OCI-LY3 (cell line): ENCODE results near the gene SPAAR.
"Not testable (repeated sequence)": the region's sequence is repeated elsewhere in the genome, so short reads cannot be mapped to it uniquely, and the experiment has no call there.

Experiments used
- H2AFZ ChIP-seq: fragments of 200-600, 300-600 bp; shearing (Covaris generic); 2 replicates; pipeline ENCODE4 v1.6.0; 2014; ENCODE audit warnings: antibody characterized with exemption, low read depth, low read length
- H3K27ac ChIP-seq: fragments of 200-600, 300-600 bp; sonication (generic); 2 replicates; pipeline ENCODE4 v1.5.1; 2014; ENCODE audit warnings: mild to moderate bottlenecking, low read length, moderate library complexity, mixed read lengths
- H3K27me3 ChIP-seq: fragments of 200-600, 300-600 bp; sonication (generic); 2 replicates; pipeline ENCODE4 v1.6.1; 2014; ENCODE audit warnings: low read depth, low read length, mixed read lengths
- H3K36me3 ChIP-seq: fragments of 200-600, 300-600 bp; sonication (generic); replicated peaks from 2 replicates; pipeline ENCODE3; 2014; ENCODE audit warnings: low read depth, low read length, mixed read lengths
- H3K4me1 ChIP-seq: fragments of 300-600, 200-600 bp; sonication (generic); 2 replicates; pipeline ENCODE4 v1.6.1; 2014; ENCODE audit warnings: low read length, mixed read lengths
- H3K4me2 ChIP-seq: fragments of 200-600, 300-600 bp; sonication (generic); 2 replicates; pipeline ENCODE4 v1.6.1; 2014; ENCODE audit warnings: low read length, mixed read lengths
- H3K4me3 ChIP-seq: fragments of 300-600, 200-600 bp; sonication (generic); 2 replicates; pipeline ENCODE4 v1.5.1; 2014; ENCODE audit warnings: antibody characterized with exemption, mild to moderate bottlenecking, low read length, moderate library complexity
- H3K79me2 ChIP-seq: fragments of 300-600, 200-600 bp; shearing (Covaris generic); 2 replicates; pipeline ENCODE4 v1.6.1; 2014; ENCODE audit warnings: mild to moderate bottlenecking, low read length, mixed read lengths
- H3K9ac ChIP-seq: fragments of 300-600, 200-600 bp; shearing (Covaris generic); 2 replicates; pipeline ENCODE4 v1.6.0; 2014; ENCODE audit warnings: mild to moderate bottlenecking, low read length, moderate library complexity
- H3K9me3 ChIP-seq: fragments of 200-600, 300-600 bp; shearing (Covaris generic); 2 replicates; pipeline ENCODE4 v1.6.1; 2014; ENCODE audit warnings: low read length, mixed read lengths; ENCODE audit not compliant: insufficient read depth
- H4K20me1 ChIP-seq: fragments of 200-600, 300-600 bp; sonication (generic); 2 replicates; pipeline ENCODE4 v1.6.1; 2016; ENCODE audit warnings: low read length, mixed read lengths; ENCODE audit not compliant: insufficient read depth
- EZH2phosphoT487 ChIP-seq: fragments of 200-600 bp; shearing (Covaris generic); IDR thresholded peaks from 2 replicates; pipeline ENCODE4 v1.6.1; 2018; ENCODE audit warnings: antibody characterized with exemption, mixed run types, low read depth
- TF ChIP-seq, protein P1 (sequence below): fragments of 200-600, 300-600 bp; sonication (generic); IDR thresholded peaks from 2 replicates; pipeline ENCODE4 v1.5.1; 2014; ENCODE audit warnings: antibody characterized with exemption, low read length, low read depth

Gene SPAAR

DNA sequence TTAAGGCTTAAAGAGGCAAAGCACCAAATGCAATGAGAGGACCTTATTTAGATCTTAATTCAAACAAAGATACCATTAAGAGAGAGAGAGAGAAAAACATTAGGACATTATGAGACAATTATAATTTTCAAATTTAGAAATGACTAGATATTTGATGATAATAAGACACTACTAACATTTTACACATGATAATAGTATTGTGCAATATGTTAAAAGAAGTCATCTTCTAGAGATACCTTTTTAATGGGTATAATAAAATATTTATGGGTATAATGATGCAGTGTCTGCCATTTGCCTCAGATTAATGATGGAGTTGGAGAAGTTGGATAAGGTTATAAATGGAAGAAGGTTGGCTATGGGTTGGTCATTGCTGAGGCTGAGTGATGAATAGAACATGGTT, 21.2 kb downstream of the SPAAR start:
- TF ChIP-seq EZH2phosphoT487 = no peak
- TF ChIP-seq, protein P1, sequence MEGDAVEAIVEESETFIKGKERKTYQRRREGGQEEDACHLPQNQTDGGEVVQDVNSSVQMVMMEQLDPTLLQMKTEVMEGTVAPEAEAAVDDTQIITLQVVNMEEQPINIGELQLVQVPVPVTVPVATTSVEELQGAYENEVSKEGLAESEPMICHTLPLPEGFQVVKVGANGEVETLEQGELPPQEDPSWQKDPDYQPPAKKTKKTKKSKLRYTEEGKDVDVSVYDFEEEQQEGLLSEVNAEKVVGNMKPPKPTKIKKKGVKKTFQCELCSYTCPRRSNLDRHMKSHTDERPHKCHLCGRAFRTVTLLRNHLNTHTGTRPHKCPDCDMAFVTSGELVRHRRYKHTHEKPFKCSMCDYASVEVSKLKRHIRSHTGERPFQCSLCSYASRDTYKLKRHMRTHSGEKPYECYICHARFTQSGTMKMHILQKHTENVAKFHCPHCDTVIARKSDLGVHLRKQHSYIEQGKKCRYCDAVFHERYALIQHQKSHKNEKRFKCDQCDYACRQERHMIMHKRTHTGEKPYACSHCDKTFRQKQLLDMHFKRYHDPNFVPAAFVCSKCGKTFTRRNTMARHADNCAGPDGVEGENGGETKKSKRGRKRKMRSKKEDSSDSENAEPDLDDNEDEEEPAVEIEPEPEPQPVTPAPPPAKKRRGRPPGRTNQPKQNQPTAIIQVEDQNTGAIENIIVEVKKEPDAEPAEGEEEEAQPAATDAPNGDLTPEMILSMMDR = no peak
- Histone ChIP-seq H3K27ac (no peak overlapping the region), H3K9me3 (no peaks in the 10 kb centered on the region), H3K9ac (no peak overlapping the region), H3K4me1 (peaks cover 12% of the 10 kb centered on the region; the same call in 1 of the 2 replicates), H3K36me3 (no peaks in the 10 kb centered on the region), H3K4me2 (no peak overlapping the region), H3K4me3 (no peak overlapping the region), H3K27me3 (peaks cover 34% of the 10 kb centered on the region), H3K79me2 (no peaks in the 10 kb centered on the region), H2AFZ (no peak overlapping the region), H4K20me1 (no peaks in the 10 kb centered on the region)

DNA sequence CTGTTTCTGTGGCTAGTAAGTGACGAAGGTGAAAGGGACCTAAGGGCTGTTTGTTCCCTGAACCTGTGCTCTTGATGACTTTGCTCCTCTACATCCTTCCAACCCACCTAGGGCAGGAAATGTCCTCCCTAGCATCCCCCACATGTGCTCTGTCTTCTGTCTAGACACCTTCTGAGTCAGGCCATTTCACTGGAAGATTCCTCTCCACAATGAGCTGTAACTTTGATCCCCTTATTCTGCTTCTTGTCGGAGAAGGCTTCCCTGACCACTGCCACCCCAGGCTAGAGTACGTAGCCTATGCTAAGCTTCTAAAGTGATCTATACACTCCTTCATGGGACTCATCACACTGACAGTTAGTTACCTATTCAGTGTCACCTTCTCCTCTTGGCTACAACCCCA, 21.7 kb downstream of the SPAAR start:
- Histone ChIP-seq H3K9me3 (no peaks in the 10 kb centered on the region), H2AFZ (no peak overlapping the region), H3K36me3 (no peaks in the 10 kb centered on the region)

DNA sequence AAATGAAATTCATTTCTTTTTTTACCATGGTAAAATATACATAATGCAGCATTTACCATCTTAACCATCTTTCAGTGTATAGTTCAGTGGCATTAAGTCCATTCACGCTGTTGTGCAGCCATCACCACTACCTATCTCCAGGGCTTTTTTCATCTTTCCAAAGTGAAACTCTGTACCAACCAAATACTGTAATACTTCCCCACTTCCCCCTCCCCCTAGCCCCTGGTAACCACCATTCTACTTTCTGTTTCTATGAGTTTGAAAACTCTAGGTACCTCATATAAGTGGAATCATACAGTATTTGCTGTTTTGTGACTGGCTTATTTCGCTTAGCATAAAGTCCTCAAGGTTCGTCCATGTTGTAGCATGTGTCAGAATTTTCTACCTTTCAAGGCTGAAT, 23.4 kb downstream of the SPAAR start:
- H3K27ac ChIP-seq = no peak overlapping the region
- no peaks in the 10 kb centered on the region for H3K36me3 ChIP-seq
- H3K79me2 ChIP-seq = no peaks in the 10 kb centered on the region
- no peak overlapping the region for H2AFZ ChIP-seq
- H3K4me2 ChIP-seq = peak overlapping the region; percentile 19; the same call in 1 of the 2 replicates
- H3K9me3 ChIP-seq = no peaks in the 10 kb centered on the region
- TF ChIP-seq EZH2phosphoT487 = no peak
- TF ChIP-seq, protein P1 = no peak
- H3K9ac ChIP-seq = no peak overlapping the region
- H3K4me1 ChIP-seq = peaks cover 17% of the 10 kb centered on the region; the same call in 1 of the 2 replicates
- no peak overlapping the region for H3K4me3 ChIP-seq
- peaks cover 31% of the 10 kb centered on the region for H3K27me3 ChIP-seq
- no peaks in the 10 kb centered on the region for H4K20me1 ChIP-seq

More for the DNA sequence above, 21.7 kb downstream of the SPAAR start:
- Histone ChIP-seq H3K4me2 (no peak overlapping the region), H3K4me1 (peaks cover 12% of the 10 kb centered on the region; the same call in 1 of the 2 replicates), H3K4me3 (no peak overlapping the region), H4K20me1 (no peaks in the 10 kb centered on the region), H3K27me3 (peaks cover 34% of the 10 kb centered on the region), H3K79me2 (no peaks in the 10 kb centered on the region), H3K9ac (no peak overlapping the region), H3K27ac (no peak overlapping the region)
- no peak for TF ChIP-seq EZH2phosphoT487
- TF ChIP-seq, protein P1 = no peak

DNA sequence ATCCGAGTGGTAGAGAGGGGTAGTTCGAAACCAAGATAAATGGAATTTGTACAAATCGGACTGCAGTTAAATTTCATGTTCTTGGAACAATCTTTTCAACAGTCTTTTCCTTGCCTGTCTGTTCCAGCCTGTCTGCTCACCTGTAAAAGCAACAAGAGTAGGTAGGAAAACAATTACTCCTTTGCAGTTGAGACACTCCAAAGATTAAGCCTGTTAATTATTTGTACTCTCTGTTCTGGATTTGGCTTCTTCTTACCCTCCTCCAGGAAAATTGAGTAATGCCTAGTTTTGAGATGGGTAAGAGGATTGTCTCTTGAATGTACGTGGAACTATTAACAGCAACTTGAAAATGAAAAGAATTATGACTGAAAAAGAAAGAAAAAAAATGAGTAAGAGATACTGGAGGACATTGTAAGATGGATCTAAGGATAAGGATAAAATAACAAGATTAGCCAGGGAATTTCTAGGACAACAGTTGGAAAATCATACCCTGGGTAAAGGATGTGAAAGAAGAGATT, 24.3 kb downstream of the SPAAR start:
- H2AFZ ChIP-seq = no peak overlapping the region
- H3K27ac ChIP-seq = no peak overlapping the region
- H3K4me1 ChIP-seq = peaks cover 17% of the 10 kb centered on the region; the same call in 1 of the 2 replicates
- H3K79me2 ChIP-seq = no peaks in the 10 kb centered on the region
- TF ChIP-seq, protein P1 = no peak
- no peak for TF ChIP-seq EZH2phosphoT487
- no peaks in the 10 kb centered on the region for H3K9me3 ChIP-seq
- H3K27me3 ChIP-seq = peaks cover 26% of the 10 kb centered on the region
- no peak overlapping the region for H3K9ac ChIP-seq
- no peaks in the 10 kb centered on the region for H4K20me1 ChIP-seq
- no peaks in the 10 kb centered on the region for H3K36me3 ChIP-seq
- no peak overlapping the region for H3K4me2 ChIP-seq
- no peak overlapping the region for H3K4me3 ChIP-seq

DNA sequence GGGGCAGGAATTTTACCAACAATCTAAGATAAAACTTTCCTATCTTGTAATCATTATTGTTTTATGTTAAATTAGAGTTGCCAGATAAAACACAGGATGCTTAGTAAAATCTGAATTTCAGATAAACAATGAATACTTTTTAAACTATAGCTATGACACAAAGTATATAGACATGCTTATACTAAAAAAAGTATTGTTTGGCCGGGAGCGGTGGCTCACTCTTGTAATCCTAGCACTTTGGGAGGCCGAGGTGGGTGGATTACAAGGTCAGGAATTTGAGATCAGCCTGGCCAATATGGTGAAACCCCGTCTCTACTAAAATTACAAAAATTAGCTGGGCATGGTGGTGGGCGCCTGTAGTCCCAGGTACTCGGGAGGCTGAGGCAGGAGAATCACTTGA, 24.8 kb downstream of the SPAAR start:
- H3K4me2 ChIP-seq, H2AFZ ChIP-seq, H3K79me2 ChIP-seq, H3K36me3 ChIP-seq, H3K4me3 ChIP-seq, H3K9ac ChIP-seq, H3K27ac ChIP-seq, H3K9me3 ChIP-seq, H4K20me1 ChIP-seq: not testable (repeated sequence)
- peaks cover 17% of the 10 kb centered on the region; the same call in 1 of the 2 replicates for H3K4me1 ChIP-seq
- H3K27me3 ChIP-seq = peaks cover 21% of the 10 kb centered on the region
